ENCODE data around the gene KRT4.

Gene KRT4

GRCh38 chr12:52822771-52823510, 9.0 kb upstream of the KRT4 start:
- DNase-seq (ENCODE audit: insufficient read length, low spot score) (no peak), FAIRE-seq (no peak)

- FAIRE-seq = no peak
Measured at GRCh38 chr12:52821826-52822660, 8.1 kb upstream of the KRT4 start.

GRCh38 chr12:52821071-52821730, 7.3 kb upstream of the KRT4 start:
- DNase-seq (ENCODE audit: insufficient read length, low spot score) (no peak), FAIRE-seq (no peak)

More at GRCh38 chr12:52821826-52822660, 8.1 kb upstream of the KRT4 start:
- DNase-seq (ENCODE audit: insufficient read length, low spot score) = no peak

- FAIRE-seq = no peak
Measured at GRCh38 chr12:52820521-52820920, 6.6 kb upstream of the KRT4 start.

GRCh38 chr12:52819731-52820510, 6.0 kb upstream of the KRT4 start:
- no peak for FAIRE-seq
- DNase-seq (ENCODE audit: insufficient read length, low spot score) = no peak

More at GRCh38 chr12:52820521-52820920, 6.6 kb upstream of the KRT4 start:
- DNase-seq (ENCODE audit: insufficient read length, low spot score) = no peak

GRCh38 chr12:52818887-52819420, 5.0 kb upstream of the KRT4 start:
- DNase-seq (ENCODE audit: insufficient read length, low spot score) = no peak
- FAIRE-seq = no peak

- FAIRE-seq (no peak), DNase-seq (ENCODE audit: insufficient read length, low spot score) (no peak)
Measured at GRCh38 chr12:52818388-52818787, 4.5 kb upstream of the KRT4 start.

GRCh38 chr12:52817699-52818238, 3.9 kb upstream of the KRT4 start:
- FAIRE-seq (no peak), DNase-seq (ENCODE audit: insufficient read length, low spot score) (no peak)

GRCh38 chr12:52817003-52817698, 3.2 kb upstream of the KRT4 start:
- DNase-seq (ENCODE audit: insufficient read length, low spot score) (no peak), FAIRE-seq (no peak)

- DNase-seq (ENCODE audit: insufficient read length, low spot score) (no peak), FAIRE-seq (no peak)
Measured at GRCh38 chr12:52815676-52816588, 2.0 kb upstream of the KRT4 start.

- no peak for FAIRE-seq
- no peak for DNase-seq (ENCODE audit: insufficient read length, low spot score)
Measured at GRCh38 chr12:52815161-52815560, 1.2 kb upstream of the KRT4 start.

GRCh38 chr12:52814710-52815155, 817 bp upstream of the KRT4 start:
- no peak for FAIRE-seq

GRCh38 chr12:52813203-52813819, 605 bp downstream of the KRT4 start:
- no peak for DNase-seq (ENCODE audit: insufficient read length, low spot score)
- no peak for FAIRE-seq

More at GRCh38 chr12:52814710-52815155, 817 bp upstream of the KRT4 start:
- no peak for DNase-seq (ENCODE audit: insufficient read length, low spot score)

- no peak for FAIRE-seq
- DNase-seq (ENCODE audit: insufficient read length, low spot score) = no peak
Measured at GRCh38 chr12:52812749-52813148, 1.2 kb downstream of the KRT4 start.

GRCh38 chr12:52812073-52812400, 1.9 kb downstream of the KRT4 start:
- no peak for FAIRE-seq

GRCh38 chr12:52811191-52812072, 2.5 kb downstream of the KRT4 start:
- no peak for FAIRE-seq
- no peak for DNase-seq (ENCODE audit: insufficient read length, low spot score)

More at GRCh38 chr12:52812073-52812400, 1.9 kb downstream of the KRT4 start:
- DNase-seq (ENCODE audit: insufficient read length, low spot score) = no peak

GRCh38 chr12:52810554-52810953, 3.4 kb downstream of the KRT4 start:
- FAIRE-seq (no peak), DNase-seq (ENCODE audit: insufficient read length, low spot score) (no peak)

Measured in HTR-8/SVneo (cell line).